GM12892 (cell line): ENCODE measurements around the gene SULT6B1.

ENCODE experiments used
- POLR2A ChIP-seq: IDR thresholded peaks from 2 replicates; pipeline ENCODE4 v1.6.1; 2011; ENCODE audit warnings: low read depth, low read length, control low read depth
- POLR2AphosphoS5 ChIP-seq: IDR thresholded peaks from 2 replicates; pipeline ENCODE4 v1.6.1; 2011; ENCODE audit warnings: low read depth, low read length, control low read depth
- TAF1 ChIP-seq: IDR thresholded peaks from 2 replicates; pipeline ENCODE4 v1.6.1; 2011; ENCODE audit warnings: low read depth, mild to moderate bottlenecking, control low read depth, low read length, borderline replicate concordance

DNA sequence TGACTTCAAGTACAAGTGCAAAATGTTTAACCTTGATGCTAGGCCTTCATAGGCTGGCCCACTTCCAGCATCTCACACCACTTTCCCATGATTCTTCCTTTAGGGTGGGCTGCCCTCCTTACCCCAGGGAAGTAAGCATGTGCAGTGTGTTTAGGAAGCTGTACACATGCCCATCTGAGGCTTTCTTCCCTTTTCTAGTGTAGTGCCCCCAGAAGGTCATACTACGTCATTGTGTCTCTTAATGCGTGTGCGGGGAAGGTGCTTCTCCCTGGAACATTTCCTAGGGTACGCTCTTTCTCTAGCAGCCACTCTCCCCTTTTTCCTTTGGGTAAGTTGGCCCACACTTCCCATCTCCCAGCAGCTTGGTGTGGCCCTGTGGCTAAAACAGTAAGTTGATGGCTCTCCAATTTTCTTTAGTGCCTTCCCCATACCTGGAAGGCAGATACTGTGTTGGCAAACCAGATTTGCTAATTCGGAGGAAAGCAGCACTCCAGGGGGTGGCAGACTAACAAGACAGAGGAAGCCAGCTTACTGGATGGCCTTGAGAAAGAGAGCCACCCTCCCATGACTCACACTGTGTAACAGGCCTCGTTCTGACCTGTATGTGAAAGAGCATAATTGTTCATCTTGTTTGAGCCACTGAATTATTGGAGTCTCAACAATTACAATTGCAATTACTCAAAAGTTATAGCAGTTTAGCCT lies 1.1 kb upstream of the SULT6B1 start:
- TF ChIP-seq POLR2A (no peak), POLR2AphosphoS5 (no peak), TAF1 (no peak)
